ENCODE data around the gene ROBO1.

GRCh38 chr3:78757731-78758130, 1010.1 kb downstream of the ROBO1 start:
- no peak for TF ChIP-seq CTCF (IDR thresholded peaks at IDR 0.05; ENCODE audit: low read length)
- TF ChIP-seq EZH2 (optimal IDR thresholded peaks at IDR 0.05; ENCODE audit: low read depth, low read length) = no peak

Data from MM.1S (cell line).